Measurements from ENCODE around the gene CASZ1. TPM values are rescaled to one million over a fixed set of nuclear protein-coding genes. Genes with fewer than 3 reads are reported as not detected.

The CASZ1 gene
- total RNA-seq, 2 donors from 2014 or later = 45.0 to 56.0 TPM

DNA sequence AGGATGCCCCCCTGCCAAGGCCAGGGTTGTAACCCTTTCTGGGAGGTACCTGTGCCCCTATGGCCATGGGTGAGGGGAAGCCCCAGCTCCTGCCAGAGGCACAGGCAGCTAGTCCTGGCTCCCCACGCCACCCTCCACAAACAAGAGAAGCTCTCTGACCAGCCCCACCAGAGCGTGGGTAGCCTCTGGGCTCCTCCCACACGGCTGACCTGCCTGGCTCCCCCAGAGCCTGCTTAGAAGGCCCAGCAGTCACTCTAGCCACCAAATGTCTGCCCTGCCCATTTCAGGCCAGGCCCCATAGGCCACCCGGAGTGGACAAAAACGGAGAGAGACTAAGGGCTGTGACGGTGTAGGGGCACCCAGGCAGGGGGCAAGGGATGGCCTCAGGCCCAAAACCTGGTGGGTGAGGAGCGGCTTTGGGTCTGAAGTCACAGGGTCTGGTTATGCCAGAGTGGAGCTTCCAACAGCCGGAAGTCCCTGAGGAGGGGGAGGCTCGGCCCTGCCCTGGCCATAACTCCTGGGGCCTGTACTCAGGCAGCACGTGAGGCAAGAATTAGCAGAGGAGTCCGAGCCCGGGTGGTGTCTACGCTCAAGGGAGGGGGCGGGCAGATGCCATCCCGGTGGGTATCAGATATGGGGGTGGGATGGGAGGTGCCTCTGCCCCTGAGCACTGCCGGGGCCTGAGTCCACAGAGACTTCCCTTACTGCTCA, 155.4 kb downstream of the CASZ1 start:
- TF ChIP-seq CTCF (IDR thresholded peaks at IDR 0.05) = no peak
- Histone ChIP-seq H3K4me3 (no peak overlapping the region), H3K4me1 (no peaks in the 10 kb centered on the region), H3K36me3 (no peaks in the 10 kb centered on the region), H3K27me3 (no peaks in the 10 kb centered on the region), H3K27ac (no peak overlapping the region), H3K9ac (ENCODE audit: low read depth in 2 of 2, low read length in 2 of 2) (no peak overlapping the region), H3K9me3 (no peaks in the 10 kb centered on the region)
- DNase-seq = no peak
- intact Hi-C loops (cut with DNase I) = no loop called here

DNA sequence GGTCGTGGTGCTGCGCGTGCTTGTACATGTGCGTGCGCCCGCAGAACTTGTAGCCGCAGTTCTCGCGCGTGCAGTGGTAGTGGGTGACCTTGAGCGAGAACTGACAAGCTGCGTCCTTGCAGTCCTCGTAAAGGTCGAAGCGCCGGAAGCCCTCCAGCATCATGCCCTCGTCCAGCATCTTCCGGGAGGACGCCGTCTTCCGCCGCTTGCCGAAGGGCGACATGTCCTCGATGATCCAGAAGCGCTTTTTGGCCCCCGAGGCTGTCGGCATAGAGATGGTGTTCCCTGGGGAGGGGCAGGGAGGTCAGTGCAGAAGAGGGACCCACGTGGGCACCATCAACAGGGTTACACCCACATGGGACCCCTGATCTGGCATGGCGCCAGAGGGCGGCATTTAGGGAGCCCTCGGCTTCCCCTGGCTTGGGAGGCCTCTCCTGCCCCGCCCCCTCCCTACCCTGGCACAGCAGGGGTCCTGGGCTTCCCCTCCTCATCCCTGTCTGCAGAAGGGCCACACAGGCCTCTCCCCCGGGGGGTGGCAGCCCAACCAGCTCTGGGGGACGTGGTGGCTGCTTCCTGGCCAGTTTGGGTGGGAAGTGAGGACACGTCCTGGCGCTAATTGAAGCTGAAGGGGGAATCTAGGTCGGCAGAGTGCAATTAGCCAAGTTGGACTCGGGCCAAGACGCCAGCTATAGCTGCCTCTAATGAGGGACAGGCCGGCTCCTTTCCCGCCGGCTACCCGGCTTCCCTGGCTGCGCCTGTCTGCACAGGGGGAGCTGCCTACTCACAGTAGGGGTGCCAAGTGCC, 156.5 kb downstream of the CASZ1 start:
- H3K27me3 ChIP-seq = no peaks in the 10 kb centered on the region
- no peak overlapping the region for H3K9ac ChIP-seq (ENCODE audit: low read depth in 2 of 2, low read length in 2 of 2)
- no peaks in the 10 kb centered on the region for H3K4me1 ChIP-seq
- no peaks in the 10 kb centered on the region for H3K9me3 ChIP-seq
- no peaks in the 10 kb centered on the region for H3K36me3 ChIP-seq
- no peak for TF ChIP-seq CTCF (IDR thresholded peaks at IDR 0.05)
- H3K4me3 ChIP-seq = no peak overlapping the region
- no peak overlapping the region for H3K27ac ChIP-seq
- DNase-seq = no peak
- intact Hi-C loops (cut with DNase I) = no loop called here

DNA sequence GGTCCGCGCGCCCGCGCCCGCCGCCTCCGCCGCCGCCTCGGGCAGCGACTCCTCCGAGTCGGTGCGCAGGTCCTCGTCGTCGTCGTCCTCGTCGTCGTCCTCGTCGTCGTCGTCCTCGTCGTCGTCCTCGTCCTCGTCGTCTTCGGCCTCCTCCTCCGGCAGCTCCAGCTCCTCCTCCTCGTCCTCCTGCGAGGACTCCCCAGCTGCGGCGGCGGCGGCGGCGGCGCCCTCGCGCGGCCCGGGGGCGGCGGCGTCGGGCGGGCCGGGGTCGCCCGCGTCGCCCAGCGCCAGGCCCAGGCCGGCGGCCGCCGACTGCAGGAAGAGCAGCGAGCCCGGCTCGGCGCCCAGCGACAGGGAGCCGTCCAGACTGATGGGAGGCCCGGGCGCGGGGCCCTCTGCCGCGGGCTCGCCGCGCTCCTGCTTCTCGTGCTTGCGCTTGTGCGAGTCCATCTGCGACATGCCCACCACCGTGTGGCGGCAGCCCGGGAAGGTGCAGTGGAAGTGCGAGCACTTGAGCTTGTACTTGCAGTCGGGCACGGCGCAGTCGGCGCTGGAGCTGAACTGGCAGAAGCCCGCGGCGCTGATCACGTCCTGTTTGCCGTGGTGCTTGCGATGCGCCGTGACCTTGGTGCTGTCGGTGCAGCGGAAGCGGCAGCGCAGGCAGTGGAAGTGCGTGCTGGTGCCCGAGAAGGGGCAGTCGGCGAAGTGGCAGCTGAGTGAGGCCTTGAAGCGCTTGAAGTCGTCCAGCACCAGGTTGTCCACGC, 157.3 kb downstream of the CASZ1 start:
- Histone ChIP-seq H3K9me3 (no peaks in the 10 kb centered on the region), H3K4me3 (no peak overlapping the region), H3K4me1 (no peaks in the 10 kb centered on the region), H3K27me3 (no peaks in the 10 kb centered on the region), H3K9ac (ENCODE audit: low read depth in 2 of 2, low read length in 2 of 2) (no peak overlapping the region), H3K36me3 (no peaks in the 10 kb centered on the region), H3K27ac (no peak overlapping the region)
- no peak for DNase-seq
- TF ChIP-seq CTCF (IDR thresholded peaks at IDR 0.05) = no peak
- intact Hi-C loops (cut with DNase I) = no loop called here

DNA sequence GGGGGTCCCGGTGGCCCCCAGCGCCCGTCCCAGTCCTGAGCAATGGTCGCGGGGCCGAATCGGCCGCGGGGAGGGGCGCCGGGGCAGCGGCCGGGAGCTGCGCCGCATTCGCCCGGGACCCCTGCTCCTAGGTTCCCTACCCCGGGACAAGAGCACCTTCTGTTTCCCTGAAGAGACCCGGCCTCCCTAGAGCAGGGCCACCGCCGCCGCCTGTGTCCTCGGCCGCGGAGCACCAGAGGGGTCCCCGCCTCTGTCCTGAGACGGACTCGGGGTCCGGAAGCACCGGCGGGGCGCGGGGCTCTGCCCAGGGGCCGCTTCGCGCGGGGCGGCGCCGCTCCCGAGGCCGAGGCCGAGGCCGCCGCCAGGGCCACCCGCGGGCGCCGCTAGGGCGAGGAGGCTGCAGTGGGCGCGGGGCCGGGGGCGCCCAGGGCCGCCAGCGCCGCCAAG, 157.9 kb downstream of the CASZ1 start:
- DNase-seq = no peak
- Histone ChIP-seq H3K4me3 (no peak overlapping the region), H3K4me1 (no peaks in the 10 kb centered on the region), H3K9me3 (no peaks in the 10 kb centered on the region), H3K9ac (ENCODE audit: low read depth in 2 of 2, low read length in 2 of 2) (no peak overlapping the region), H3K27me3 (no peaks in the 10 kb centered on the region), H3K27ac (no peak overlapping the region), H3K36me3 (no peaks in the 10 kb centered on the region)
- no peak for TF ChIP-seq CTCF (IDR thresholded peaks at IDR 0.05)
- intact Hi-C loops (cut with DNase I) = no loop called here

DNA sequence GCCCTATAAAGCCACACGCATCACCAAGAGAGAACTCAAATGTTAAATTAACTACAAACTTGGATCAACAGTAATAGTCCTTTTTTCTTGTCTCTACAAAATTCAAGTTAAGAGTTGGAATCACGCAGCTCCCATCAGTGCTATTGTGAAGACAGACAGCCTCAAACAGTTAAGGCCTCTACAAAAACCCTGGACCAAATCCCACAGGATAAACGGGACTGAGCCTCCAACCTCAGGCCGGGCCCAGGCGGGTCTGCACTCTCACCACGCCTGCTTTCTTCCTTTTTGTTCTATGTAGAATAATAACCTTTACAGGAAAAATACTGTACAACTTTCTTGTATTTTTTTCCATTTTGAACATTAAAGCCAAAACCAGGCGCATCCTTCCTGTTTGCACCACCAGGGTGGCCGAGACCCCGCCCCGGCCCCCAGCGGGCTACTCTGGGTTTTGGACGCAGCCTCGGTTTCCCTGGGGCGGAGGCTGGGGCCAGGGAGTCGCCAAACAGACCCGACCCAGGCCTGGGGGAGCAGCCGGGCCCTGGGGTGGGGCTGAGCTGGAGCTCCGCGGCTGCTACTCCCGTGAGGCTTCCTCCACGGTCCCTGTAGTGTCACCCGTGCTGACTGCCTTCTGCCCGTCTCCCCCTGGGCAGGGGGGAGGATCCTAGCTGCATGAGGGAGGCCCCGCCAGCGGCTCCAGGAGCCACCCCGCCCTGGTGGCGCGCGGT, 158.4 kb downstream of the CASZ1 start:
- no peak for TF ChIP-seq CTCF (IDR thresholded peaks at IDR 0.05)
- Histone ChIP-seq H3K9ac (ENCODE audit: low read depth in 2 of 2, low read length in 2 of 2) (no peak overlapping the region), H3K27ac (no peak overlapping the region), H3K4me1 (no peaks in the 10 kb centered on the region), H3K9me3 (no peaks in the 10 kb centered on the region), H3K4me3 (no peak overlapping the region), H3K36me3 (no peaks in the 10 kb centered on the region), H3K27me3 (no peaks in the 10 kb centered on the region)
- no peak for DNase-seq
- intact Hi-C loops (cut with DNase I) = no loop called here

Data from colonic mucosa (tissue), 4 donors.